Body of pancreas (tissue), 4 donors: ENCODE data around the gene LGALS4. TPM values are rescaled to one million over a fixed set of nuclear protein-coding genes. Genes with fewer than 3 reads are reported as not detected.

Experiments used
- ATAC-seq: fragments of 150-250 bp; one replicate; pipeline ENCODE4 v1.9.1; 2016
- DNase-seq, 4 donors: peaks; one replicate each; pipeline ENCODE4 v3.0.0-alpha.2; 2019
- H3K27ac ChIP-seq, 4 donors: fragments of 200-600 bp; sonication (generic); 1 replicate in 3 of 4; 2 replicates in 1 of 4; pipeline versions ENCODE4 v1.5.1 to v1.6.1; 2016 to 2019; ENCODE audit warnings: mild to moderate bottlenecking in 1 of 4, mixed read lengths in 1 of 4, moderate library complexity in 1 of 4
- H3K27me3 ChIP-seq, 2 donors: fragments of 200-600 bp; sonication (generic); one replicate each; pipeline ENCODE4 v1.6.0; 2016; ENCODE audit warnings: mild to moderate bottlenecking in 1 of 2
- H3K36me3 ChIP-seq, 2 donors: fragments of 200-600 bp; sonication (generic); replicated peaks in 1 of 2; 2 replicates each; pipeline ENCODE4 v1.5.1; 2016; ENCODE audit warnings: low read depth in 2 of 2; ENCODE audit not compliant: insufficient read depth in 1 of 2
- H3K4me1 ChIP-seq: fragments of 200-600 bp; sonication (generic); one replicate; pipeline ENCODE4 v1.6.0; 2016
- H3K4me3 ChIP-seq, 2 donors: fragments of 200-600 bp; sonication (generic); 1 replicate in 1 of 2; 2 replicates in 1 of 2; pipeline ENCODE4 v1.5.1; 2016 to 2019
- H3K9me3 ChIP-seq, 3 donors: fragments of 200-600 bp; sonication (generic); 1 replicate in 2 of 3; 2 replicates in 1 of 3; pipeline ENCODE4 v1.5.1; 2016
- CTCF ChIP-seq, 7 experiments: fragments of 450-650 bp in 4 of 7; fragments of 200-600 bp in 3 of 7; sonication (generic) in 3 of 7; IDR thresholded peaks; one replicate each; pipeline ENCODE4 v1.5.1; 2016 to 2019; ENCODE audit warnings: antibody characterized with exemption in 7 of 7
- POLR2A ChIP-seq, 3 donors: fragments of 450-650 bp; IDR thresholded peaks; one replicate each; pipeline ENCODE4 v1.6.1; 2016; ENCODE audit warnings: antibody characterized with exemption in 3 of 3, mild to moderate bottlenecking in 2 of 3
- WGBS, 2 donors: methylation state at CpG; one replicate each; pipeline ENCODE4 v1.1.5; 2017; 5-methylcytosine and 5-hydroxymethylcytosine counted together
- intact Hi-C: fragments of 100-400 bp; cut with DNase I; formaldehyde crosslinking; loops from one replicate; pipeline ENCODE4 v1.15.1; 2023
- total RNA-seq, 2 donors: library from RNA; depleted of rRNA; stranded (reverse); fragments of >200 nt; gene quantifications; one replicate each; pipeline ENCODE4 v1.1.0, GENCODE V29; 2016

Gene LGALS4
- total RNA-seq, 2 donors from 2014 or later = 54.1 to 153 TPM

GRCh38 chr19:38838986-38839761 is 26.4 kb upstream of the LGALS4 start:
- H3K27me3 ChIP-seq = no peaks in the 10 kb centered on the region
- WGBS, 2 donors = 79% methylated on average over 12 of the region's 12 CpGs
- H3K27ac ChIP-seq = peak overlapping the region; percentile 20 to 65 (median 40)
- ATAC-seq (no peak), DNase-seq (no peak)
- H3K9me3 ChIP-seq = no peaks in the 10 kb centered on the region
- no peak overlapping the region for H3K4me3 ChIP-seq
- H3K4me1 ChIP-seq = peaks cover 78% of the 10 kb centered on the region
- intact Hi-C loops = no loop called here
- peaks cover 24 to 60% of the 10 kb centered on the region in 2 donors for H3K36me3 ChIP-seq
- TF ChIP-seq CTCF (IDR thresholded peaks at IDR 0.05) = no peak
- no peak for TF ChIP-seq POLR2A (IDR thresholded peaks at IDR 0.05)

- TF ChIP-seq CTCF (IDR thresholded peaks at IDR 0.05) (peak in 1 of 7 experiments; percentile 31), POLR2A (IDR thresholded peaks at IDR 0.05) (no peak)
- Histone ChIP-seq H3K4me1 (peaks cover 78% of the 10 kb centered on the region), H3K27ac (peak overlapping the region; percentile 20 to 65 (median 40)), H3K4me3 (no peak overlapping the region), H3K27me3 (no peaks in the 10 kb centered on the region), H3K36me3 (peaks cover 22 to 52% of the 10 kb centered on the region in 2 donors), H3K9me3 (no peaks in the 10 kb centered on the region)
- peak in 3 of 4 donors; percentile 53 to 79 (median 53) for DNase-seq
- intact Hi-C loops = no loop called here
- WGBS, 2 donors = 52 to 58% methylated on average over 5 to 19 of the region's 19 CpGs
- ATAC-seq = peak; percentile 19
These were observed 25.7 kb upstream of the LGALS4 start for GRCh38 chr19:38838208-38838985.

- H3K9me3 ChIP-seq = no peaks in the 10 kb centered on the region
- H3K27me3 ChIP-seq = no peaks in the 10 kb centered on the region
- H3K4me3 ChIP-seq = no peak overlapping the region
- 51 to 71% methylated on average over 7 of the region's 7 CpGs for WGBS, 2 donors
- TF ChIP-seq POLR2A (IDR thresholded peaks at IDR 0.05) (no peak), CTCF (IDR thresholded peaks at IDR 0.05) (no peak)
- H3K4me1 ChIP-seq = peaks cover 77% of the 10 kb centered on the region
- H3K27ac ChIP-seq = peak overlapping the region; percentile 23 to 65 (median 40)
- peaks cover 15 to 45% of the 10 kb centered on the region in 2 donors for H3K36me3 ChIP-seq
- intact Hi-C loops = no loop called here
- DNase-seq (peak in 2 of 4 donors; percentile 39 to 46), ATAC-seq (no peak)
These were observed 24.9 kb upstream of the LGALS4 start for GRCh38 chr19:38837656-38838121.

GRCh38 chr19:38836983-38837626 is 24.4 kb upstream of the LGALS4 start:
- peaks cover 77% of the 10 kb centered on the region for H3K4me1 ChIP-seq
- peak overlapping the region; percentile 23 to 65 (median 40) for H3K27ac ChIP-seq
- ATAC-seq = no peak
- WGBS, 2 donors = 64 to 87% methylated on average over 3 to 6 of the region's 6 CpGs
- H3K36me3 ChIP-seq = peaks cover 9 to 41% of the 10 kb centered on the region in 2 donors
- TF ChIP-seq POLR2A (IDR thresholded peaks at IDR 0.05) = no peak
- no peak for TF ChIP-seq CTCF (IDR thresholded peaks at IDR 0.05)
- peak in 1 of 4 donors; percentile 37 for DNase-seq
- H3K9me3 ChIP-seq = no peaks in the 10 kb centered on the region
- no peak overlapping the region for H3K4me3 ChIP-seq
- intact Hi-C loops = no loop called here
- H3K27me3 ChIP-seq = no peaks in the 10 kb centered on the region
